GM08714 (cell line): ENCODE results near the gene PACSIN2.

Experiments used
- H3K4me3 ChIP-seq: fragments of 200-500 bp; sonication (Bioruptor generic); 2 replicates; pipeline ENCODE4 v1.5.1; 2014; ENCODE audit warnings: mild to moderate bottlenecking, low read length, inconsistent platforms
- ZNF274 ChIP-seq: IDR thresholded peaks from 2 replicates; pipeline ENCODE4 v1.6.1; 2012; ENCODE audit warnings: mild to moderate bottlenecking, low read depth, low read length

Gene PACSIN2

DNA sequence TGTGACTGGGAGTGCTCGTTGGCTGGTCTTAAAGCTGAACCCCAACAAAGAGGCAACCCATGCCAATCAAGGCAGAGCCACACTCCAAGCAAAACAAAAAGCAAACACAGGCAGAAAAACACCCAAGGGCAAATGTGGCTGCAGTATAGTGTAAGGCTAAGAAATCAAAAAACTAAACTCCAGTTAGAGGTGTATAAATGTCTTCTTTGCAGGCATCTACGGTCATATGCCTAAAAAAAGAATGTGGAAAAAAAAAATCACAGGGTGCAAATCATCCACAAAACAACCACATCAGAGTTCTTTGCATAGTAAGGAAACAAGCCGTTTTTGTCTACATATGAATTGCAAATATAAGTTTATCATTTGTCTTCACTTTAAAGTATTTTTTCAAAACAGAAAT lies 185.6 kb downstream of the PACSIN2 start:
- no peak for TF ChIP-seq ZNF274
- H3K4me3 ChIP-seq = no peak overlapping the region

DNA sequence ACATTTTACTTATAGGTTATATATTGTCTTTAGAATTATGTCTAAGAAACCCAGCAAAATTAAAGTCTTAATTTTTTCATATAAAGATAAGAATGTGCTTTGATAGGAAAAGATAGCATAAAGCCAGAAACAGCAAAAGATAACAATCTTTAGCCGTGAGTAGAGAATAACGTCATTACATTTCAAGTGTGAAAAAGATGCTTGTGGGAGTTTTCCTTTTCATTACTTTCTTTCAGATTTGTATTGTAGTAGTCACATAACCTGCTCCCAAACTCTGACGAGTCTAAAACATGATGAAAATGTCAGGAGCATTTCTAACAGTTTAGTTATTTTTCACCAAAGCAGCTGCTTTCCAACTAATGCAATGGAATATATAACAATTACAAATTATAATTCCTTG lies 189.2 kb downstream of the PACSIN2 start:
- no peak for TF ChIP-seq ZNF274
- no peak overlapping the region for H3K4me3 ChIP-seq

DNA sequence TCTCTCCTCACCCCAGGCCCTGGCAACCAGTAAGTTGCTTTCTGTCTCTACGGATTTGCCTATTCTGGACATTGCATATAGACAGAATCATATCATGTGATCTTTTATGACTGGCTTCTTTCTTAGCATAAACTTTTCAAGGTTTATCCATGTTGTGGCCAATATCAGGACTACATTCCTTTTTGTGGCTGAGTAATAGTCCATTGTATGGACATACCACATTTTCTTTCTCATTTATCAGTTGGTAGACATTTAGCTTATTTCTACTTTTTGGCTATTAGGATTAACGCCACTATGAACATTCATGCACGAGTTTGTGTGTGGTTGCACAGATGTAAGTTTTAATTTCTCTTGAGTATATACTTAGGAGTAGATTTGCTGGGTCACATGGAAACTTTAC lies 193.6 kb downstream of the PACSIN2 start:
- no peak for TF ChIP-seq ZNF274
- H3K4me3 ChIP-seq = no peak overlapping the region

DNA sequence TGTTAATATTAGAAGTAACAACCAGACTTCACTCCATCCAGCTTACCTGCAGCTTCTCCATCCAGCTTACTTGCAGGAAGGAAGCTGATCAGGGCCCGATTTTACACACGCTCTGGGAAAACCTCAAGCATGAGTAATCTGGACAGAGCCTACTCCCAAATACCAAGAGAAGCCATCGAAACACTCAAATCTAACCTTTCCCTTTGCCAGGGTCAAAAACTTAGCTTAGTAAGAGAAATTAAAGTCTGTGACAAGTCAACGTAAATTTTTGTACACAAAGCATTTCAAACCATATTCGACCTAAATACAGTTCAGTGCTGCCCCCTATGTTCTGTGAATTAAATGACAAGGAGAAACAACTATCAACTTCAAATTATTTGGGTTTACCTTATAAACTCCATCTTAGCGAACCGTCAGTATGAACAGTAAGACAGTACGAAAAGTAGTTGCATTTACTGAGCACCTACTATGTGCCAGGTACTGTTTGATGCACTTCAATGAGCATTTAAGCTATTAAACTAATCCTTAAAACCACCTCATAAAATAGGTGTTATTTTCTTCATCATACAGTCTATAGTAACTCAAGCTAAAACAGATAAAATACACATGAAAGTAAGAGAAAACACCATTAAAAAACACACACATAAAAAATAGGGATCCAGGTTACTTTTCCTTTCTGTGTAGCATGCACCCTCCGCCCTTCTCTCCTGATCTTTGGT lies 194.7 kb downstream of the PACSIN2 start:
- H3K4me3 ChIP-seq = no peak overlapping the region
- TF ChIP-seq ZNF274 = no peak
